Mucosa of descending colon (tissue), 3 donors: ENCODE results near the gene GABRG3. TPM values are rescaled to one million over a fixed set of nuclear protein-coding genes. Genes with fewer than 3 reads are reported as not detected.
A peak's percentile ranks its signal among the peaks of the same experiment; 100 is the strongest.

ENCODE experiments used
- ATAC-seq: fragments of 200-7000 bp; cut with Tn5 transposase; one replicate; pipeline ENCODE4 v1.9.1; 2020; ENCODE audit warnings: mild to moderate bottlenecking, moderate library complexity
- DNase-seq, 3 donors: peaks; one replicate each; pipeline ENCODE4 v3.0.0-alpha.2; 2020
- H3K36me3 ChIP-seq: fragments of 200-600 bp; one replicate; pipeline ENCODE4 v1.8.0; 2021; ENCODE audit warnings: low read depth, mild to moderate bottlenecking
- H3K4me1 ChIP-seq: fragments of 200-600 bp; one replicate; pipeline ENCODE4 v1.8.0; 2021; ENCODE audit warnings: low read depth, mild to moderate bottlenecking
- H3K4me3 ChIP-seq: fragments of 200-600 bp; one replicate; pipeline ENCODE4 v1.8.0; 2021; ENCODE audit warnings: mild to moderate bottlenecking
- H3K9me3 ChIP-seq: fragments of 200-600 bp; one replicate; pipeline ENCODE4 v1.8.0; 2021; ENCODE audit warnings: mild to moderate bottlenecking
- intact Hi-C, 2 donors: fragments of 100-400 bp; cut with DNase I in 1 of 2; cut with micrococcal nuclease in 1 of 2; formaldehyde crosslinking; loops; one replicate each; pipeline versions ENCODE4 v1.11.0 to v1.11.1; 2022; cut with DNase I, micrococcal nuclease
- total RNA-seq, 3 donors: library from RNA; stranded (reverse); fragmentation: NEBNext Ultra II Directional in 2 of 3; extraction: Animal tissue kit (Norgen Biotek cat#: 25700) in 2 of 3; gene quantifications; one replicate each; pipeline versions ENCODE4 v1.2.1 to v1.2.4, GENCODE V29; 2021 to 2023
- TF ChIP-seq, protein P1 (sequence below): fragments of 200-600 bp; IDR thresholded peaks from one replicate; pipeline ENCODE4 v1.8.0; 2022; ENCODE audit warnings: antibody characterized with exemption, mild to moderate bottlenecking
- donor health status: DM: no; HTN: no; CAD: no; lungs with moderate emphysema.
- donor health status: DM: no; HTN: no; CAD: no.
- donor health status: DM: no; HTN: yes; CAD: no.

The GABRG3 gene
- total RNA-seq, 3 donors from 2014 or later = 0.03 TPM; not detected in 2

DNA sequence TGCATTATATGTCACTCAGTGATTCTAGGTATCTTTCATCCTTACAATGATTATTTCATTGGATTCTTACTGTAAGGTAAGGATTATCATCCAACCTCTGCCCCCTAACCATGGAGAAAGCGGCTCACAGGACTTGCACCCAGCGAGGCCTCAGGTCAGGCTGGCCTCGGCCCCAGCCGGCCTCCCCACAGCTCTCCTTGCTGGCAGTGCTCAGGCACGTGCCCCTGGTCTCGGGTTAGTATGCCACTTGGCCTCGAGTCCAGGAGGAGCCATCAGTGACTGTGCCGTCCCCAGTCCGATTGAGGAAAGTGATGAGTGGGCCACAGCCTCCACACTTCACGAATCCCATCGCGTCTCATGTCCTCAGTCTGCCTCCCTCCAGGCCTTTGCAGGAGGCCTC is 35.7 kb upstream of the GABRG3 start:
- TF ChIP-seq, protein P1, sequence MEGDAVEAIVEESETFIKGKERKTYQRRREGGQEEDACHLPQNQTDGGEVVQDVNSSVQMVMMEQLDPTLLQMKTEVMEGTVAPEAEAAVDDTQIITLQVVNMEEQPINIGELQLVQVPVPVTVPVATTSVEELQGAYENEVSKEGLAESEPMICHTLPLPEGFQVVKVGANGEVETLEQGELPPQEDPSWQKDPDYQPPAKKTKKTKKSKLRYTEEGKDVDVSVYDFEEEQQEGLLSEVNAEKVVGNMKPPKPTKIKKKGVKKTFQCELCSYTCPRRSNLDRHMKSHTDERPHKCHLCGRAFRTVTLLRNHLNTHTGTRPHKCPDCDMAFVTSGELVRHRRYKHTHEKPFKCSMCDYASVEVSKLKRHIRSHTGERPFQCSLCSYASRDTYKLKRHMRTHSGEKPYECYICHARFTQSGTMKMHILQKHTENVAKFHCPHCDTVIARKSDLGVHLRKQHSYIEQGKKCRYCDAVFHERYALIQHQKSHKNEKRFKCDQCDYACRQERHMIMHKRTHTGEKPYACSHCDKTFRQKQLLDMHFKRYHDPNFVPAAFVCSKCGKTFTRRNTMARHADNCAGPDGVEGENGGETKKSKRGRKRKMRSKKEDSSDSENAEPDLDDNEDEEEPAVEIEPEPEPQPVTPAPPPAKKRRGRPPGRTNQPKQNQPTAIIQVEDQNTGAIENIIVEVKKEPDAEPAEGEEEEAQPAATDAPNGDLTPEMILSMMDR = no peak
- Histone ChIP-seq H3K9me3 (peaks cover 76% of the 10 kb centered on the region), H3K4me1 (no peaks in the 10 kb centered on the region), H3K36me3 (no peaks in the 10 kb centered on the region), H3K4me3 (no peak overlapping the region)
- DNase-seq = no peak
- no peak for ATAC-seq
- intact Hi-C loops = no loop called here

DNA sequence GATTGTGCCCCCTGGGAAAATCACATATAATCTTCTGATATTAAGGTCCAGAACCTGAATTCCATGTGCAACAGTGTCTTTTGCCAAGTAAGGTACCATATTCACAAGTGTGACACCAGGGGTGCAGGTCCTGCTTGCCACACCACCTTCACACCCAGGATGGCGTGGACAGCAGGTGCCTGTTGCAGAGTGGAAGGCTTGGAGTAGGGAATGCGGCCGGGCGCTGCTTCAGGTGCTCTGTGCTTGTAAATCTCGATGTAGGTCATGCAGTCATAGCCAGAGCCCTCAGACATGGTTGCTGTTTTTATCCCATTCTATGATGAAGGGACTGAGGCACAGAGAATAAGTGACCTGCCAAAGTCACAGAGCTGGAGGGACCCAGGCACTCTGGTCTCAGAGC is 34.5 kb upstream of the GABRG3 start:
- H3K4me3 ChIP-seq = no peak overlapping the region
- no peaks in the 10 kb centered on the region for H3K4me1 ChIP-seq
- H3K9me3 ChIP-seq = peaks cover 66% of the 10 kb centered on the region
- DNase-seq (no peak), ATAC-seq (no peak)
- intact Hi-C loops = no loop called here
- TF ChIP-seq, protein P1 = no peak
- H3K36me3 ChIP-seq = no peaks in the 10 kb centered on the region

DNA sequence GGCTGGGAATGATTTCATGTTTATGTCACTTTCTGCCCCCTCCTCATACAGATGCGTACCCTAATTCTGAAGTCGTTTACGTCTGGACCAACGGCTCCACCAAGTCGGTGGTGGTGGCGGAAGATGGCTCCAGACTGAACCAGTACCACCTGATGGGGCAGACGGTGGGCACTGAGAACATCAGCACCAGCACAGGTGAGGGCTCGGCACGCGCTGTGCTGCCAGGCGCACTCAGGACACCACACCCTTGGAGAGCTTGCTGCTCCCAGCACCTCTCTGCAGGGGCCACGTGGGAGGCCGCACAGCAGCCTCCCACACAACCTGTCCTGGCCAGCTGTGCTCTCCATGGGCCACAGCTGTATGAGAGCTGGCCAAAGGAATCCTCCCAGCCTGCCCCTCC is 33.8 kb upstream of the GABRG3 start:
- Histone ChIP-seq H3K9me3 (peaks cover 62% of the 10 kb centered on the region), H3K36me3 (no peaks in the 10 kb centered on the region), H3K4me3 (no peak overlapping the region), H3K4me1 (no peaks in the 10 kb centered on the region)
- no peak for ATAC-seq
- TF ChIP-seq, protein P1 = no peak
- no peak for DNase-seq
- intact Hi-C loops = no loop called here

DNA sequence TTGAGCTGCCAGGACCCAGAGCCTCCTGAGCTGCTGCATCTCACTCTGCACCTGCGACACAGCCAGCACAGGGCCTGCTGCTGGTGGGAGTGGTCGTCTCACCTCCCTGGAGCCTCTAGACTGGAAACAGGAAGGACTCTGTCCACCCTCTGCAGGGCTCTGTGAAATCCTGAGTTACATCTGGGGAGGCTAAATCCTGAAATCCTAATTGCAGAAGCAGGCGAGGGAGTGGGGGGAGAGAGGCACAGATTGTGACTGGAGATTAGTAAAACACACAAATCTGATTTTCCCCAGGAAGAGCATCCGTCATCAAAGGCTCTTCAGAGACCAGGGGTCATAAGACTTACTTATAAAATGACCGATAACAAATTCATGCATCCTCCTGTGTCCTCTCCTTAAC is 31.6 kb upstream of the GABRG3 start:
- intact Hi-C loops = no loop called here
- ATAC-seq = no peak
- H3K9me3 ChIP-seq = peaks cover 68% of the 10 kb centered on the region

DNA sequence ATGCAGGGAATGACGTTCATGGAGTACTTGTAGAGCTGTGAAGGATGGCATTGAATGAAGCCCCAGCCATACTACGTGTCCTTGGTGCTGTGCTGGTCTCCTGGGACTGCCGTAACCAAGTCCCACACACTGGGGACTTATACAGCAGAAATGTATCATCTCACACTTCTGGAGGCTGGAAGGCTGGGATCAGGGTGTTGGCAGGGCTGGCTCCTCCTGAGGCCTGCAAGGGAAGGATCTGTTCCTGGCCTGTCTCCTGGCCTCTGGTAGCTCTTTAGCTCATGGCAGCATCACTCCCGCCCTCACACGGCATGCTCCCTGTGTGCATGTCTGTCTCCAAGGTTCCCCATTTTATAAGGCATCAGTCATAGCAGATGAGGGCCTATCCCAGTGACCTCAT is 29.5 kb upstream of the GABRG3 start:
- TF ChIP-seq, protein P1 = no peak
- H3K4me3 ChIP-seq = no peak overlapping the region
- no peak for DNase-seq
- peaks cover 69% of the 10 kb centered on the region for H3K9me3 ChIP-seq
- no peaks in the 10 kb centered on the region for H3K4me1 ChIP-seq
- intact Hi-C loops = no loop called here
- H3K36me3 ChIP-seq = no peaks in the 10 kb centered on the region
- no peak for ATAC-seq

More for the DNA sequence above, 31.6 kb upstream of the GABRG3 start:
- no peaks in the 10 kb centered on the region for H3K36me3 ChIP-seq
- TF ChIP-seq, protein P1 = no peak
- peak in 1 of 3 donors; percentile 23 for DNase-seq
- H3K4me3 ChIP-seq = no peak overlapping the region
- no peaks in the 10 kb centered on the region for H3K4me1 ChIP-seq

DNA sequence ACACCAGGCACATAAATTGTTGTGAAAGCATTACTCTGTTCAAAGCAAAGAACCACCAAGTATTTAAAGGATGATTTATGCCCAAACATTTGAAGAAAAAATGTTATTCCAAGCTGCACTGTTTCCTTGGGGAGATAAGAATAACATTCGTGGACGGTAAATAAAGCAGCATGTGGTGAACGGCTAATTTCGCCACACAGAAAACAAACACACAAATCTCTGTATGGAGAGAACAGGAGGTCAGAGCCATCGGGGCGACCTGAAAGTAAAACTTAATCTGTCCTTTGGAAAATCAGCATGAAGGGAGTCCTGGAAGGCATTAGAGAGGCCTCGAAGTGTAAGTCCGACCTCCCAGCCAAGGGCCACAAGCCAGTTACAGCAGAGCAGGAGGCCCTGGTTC is 27.1 kb upstream of the GABRG3 start:
- intact Hi-C loops = no loop called here
- H3K9me3 ChIP-seq = peaks cover 52% of the 10 kb centered on the region
- no peaks in the 10 kb centered on the region for H3K36me3 ChIP-seq
- TF ChIP-seq, protein P1 = no peak
- no peaks in the 10 kb centered on the region for H3K4me1 ChIP-seq
- H3K4me3 ChIP-seq = no peak overlapping the region
- DNase-seq (no peak), ATAC-seq (no peak)
